Glutamatergic neuron (in vitro differentiated cells): ENCODE data around the gene FITM1. TPM values are rescaled to one million over a fixed set of nuclear protein-coding genes. Genes with fewer than 3 reads are reported as not detected.

Source experiments
- DNase-seq: peaks from one replicate; pipeline ENCODE4 v3.0.0; 2022
- H3K27ac Mint-ChIP-seq: one replicate; pipeline ENCODE4 v1.8.0; 2020; ENCODE audit warnings: mild to moderate bottlenecking, mixed read lengths, inconsistent platforms; ENCODE audit not compliant: unreplicated experiment
- H3K27me3 Mint-ChIP-seq: one replicate; pipeline ENCODE4 v1.8.0; 2020; ENCODE audit warnings: mild to moderate bottlenecking, moderate library complexity, mixed read lengths, inconsistent platforms; ENCODE audit not compliant: unreplicated experiment
- H3K36me3 Mint-ChIP-seq: one replicate; pipeline ENCODE4 v1.8.0; 2020; ENCODE audit warnings: mild to moderate bottlenecking, mixed read lengths, inconsistent platforms; ENCODE audit not compliant: unreplicated experiment
- H3K4me1 Mint-ChIP-seq: one replicate; pipeline ENCODE4 v1.8.0; 2020; ENCODE audit warnings: mild to moderate bottlenecking, low read depth, mixed read lengths, inconsistent platforms; ENCODE audit not compliant: unreplicated experiment
- H3K4me3 Mint-ChIP-seq: one replicate; pipeline ENCODE4 v1.8.0; 2020; ENCODE audit warnings: mild to moderate bottlenecking, mixed read lengths, inconsistent platforms; ENCODE audit not compliant: unreplicated experiment
- H3K9me3 Mint-ChIP-seq: one replicate; pipeline ENCODE4 v1.8.0; 2020; ENCODE audit warnings: mild to moderate bottlenecking, moderate library complexity, mixed read lengths, inconsistent platforms; ENCODE audit not compliant: unreplicated experiment
- total RNA-seq: library from RNA; stranded (reverse); fragmentation: NEBNext Ultra II Directional; extraction: Animal tissue kit (Norgen Biotek cat#: 25700); gene quantifications from one replicate; pipeline ENCODE4 v1.2.1, GENCODE V29; 2021; ENCODE audit not compliant: unreplicated experiment
- TF ChIP-seq, protein P1 (sequence below): fragments of 200-600 bp; sonication (generic); IDR thresholded peaks from one replicate; pipeline ENCODE4 v1.5.0; 2021; ENCODE audit not compliant: partially characterized antibody, unreplicated experiment

FITM1 gene
- total RNA-seq, 1 donor from 2014 or later: 0.66 TPM

DNA sequence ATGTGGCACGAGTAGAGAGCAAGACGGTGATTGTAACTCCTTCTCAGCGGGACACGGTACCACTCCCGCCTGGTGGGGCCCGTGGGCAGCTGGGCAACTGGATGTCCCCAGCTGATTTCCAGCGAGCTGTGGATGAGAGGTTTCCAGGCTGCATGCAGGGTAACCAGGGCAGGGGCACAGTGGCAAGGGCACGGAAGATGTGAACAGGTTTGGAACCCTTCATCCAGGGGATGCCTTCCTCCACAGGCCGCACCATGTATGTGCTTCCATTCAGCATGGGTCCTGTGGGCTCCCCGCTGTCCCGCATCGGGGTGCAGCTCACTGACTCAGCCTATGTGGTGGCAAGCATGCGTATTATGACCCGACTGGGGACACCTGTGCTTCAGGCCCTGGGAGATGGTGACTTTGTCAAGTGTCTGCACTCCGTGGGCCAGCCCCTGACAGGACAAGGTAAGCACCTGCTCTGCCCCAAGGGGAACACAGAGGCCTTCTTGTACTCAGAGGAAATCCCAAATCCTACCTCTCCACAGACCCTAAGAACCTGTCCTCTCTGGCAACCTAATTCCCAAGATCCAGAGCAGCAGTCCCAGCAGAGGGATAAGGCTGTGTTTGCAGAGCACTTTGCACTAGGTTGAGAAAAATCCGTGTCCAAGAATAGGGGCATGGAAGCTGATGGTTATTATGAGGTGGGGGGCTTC lies 32.1 kb upstream of the FITM1 start:
- DNase-seq: no peak
- Mint-ChIP-seq H3K4me3 (no peak overlapping the region), H3K9me3 (peaks cover 10% of the 10 kb centered on the region), H3K4me1 (peaks cover 14% of the 10 kb centered on the region), H3K27ac (no peak overlapping the region), H3K27me3 (peaks cover 10% of the 10 kb centered on the region), H3K36me3 (peaks cover 4% of the 10 kb centered on the region)
- TF ChIP-seq, protein P1, sequence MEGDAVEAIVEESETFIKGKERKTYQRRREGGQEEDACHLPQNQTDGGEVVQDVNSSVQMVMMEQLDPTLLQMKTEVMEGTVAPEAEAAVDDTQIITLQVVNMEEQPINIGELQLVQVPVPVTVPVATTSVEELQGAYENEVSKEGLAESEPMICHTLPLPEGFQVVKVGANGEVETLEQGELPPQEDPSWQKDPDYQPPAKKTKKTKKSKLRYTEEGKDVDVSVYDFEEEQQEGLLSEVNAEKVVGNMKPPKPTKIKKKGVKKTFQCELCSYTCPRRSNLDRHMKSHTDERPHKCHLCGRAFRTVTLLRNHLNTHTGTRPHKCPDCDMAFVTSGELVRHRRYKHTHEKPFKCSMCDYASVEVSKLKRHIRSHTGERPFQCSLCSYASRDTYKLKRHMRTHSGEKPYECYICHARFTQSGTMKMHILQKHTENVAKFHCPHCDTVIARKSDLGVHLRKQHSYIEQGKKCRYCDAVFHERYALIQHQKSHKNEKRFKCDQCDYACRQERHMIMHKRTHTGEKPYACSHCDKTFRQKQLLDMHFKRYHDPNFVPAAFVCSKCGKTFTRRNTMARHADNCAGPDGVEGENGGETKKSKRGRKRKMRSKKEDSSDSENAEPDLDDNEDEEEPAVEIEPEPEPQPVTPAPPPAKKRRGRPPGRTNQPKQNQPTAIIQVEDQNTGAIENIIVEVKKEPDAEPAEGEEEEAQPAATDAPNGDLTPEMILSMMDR: no peak

GRCh38 chr14:24098927-24099813 lies 31.3 kb upstream of the FITM1 start:
- Mint-ChIP-seq H3K27ac (peak overlapping the region; percentile 55), H3K4me1 (peaks cover 11% of the 10 kb centered on the region), H3K4me3 (no peak overlapping the region), H3K36me3 (peaks cover 7% of the 10 kb centered on the region), H3K9me3 (peaks cover 10% of the 10 kb centered on the region), H3K27me3 (peaks cover 7% of the 10 kb centered on the region)
- DNase-seq: no peak
- TF ChIP-seq, protein P1: no peak

GRCh38 chr14:24100197-24100981 lies 30.1 kb upstream of the FITM1 start:
- peaks cover 9% of the 10 kb centered on the region for H3K4me1 Mint-ChIP-seq
- no peak overlapping the region for H3K27ac Mint-ChIP-seq
- TF ChIP-seq, protein P1: no peak
- H3K4me3 Mint-ChIP-seq: peak overlapping the region; percentile 20
- H3K36me3 Mint-ChIP-seq: peaks cover 16% of the 10 kb centered on the region
- peaks cover 4% of the 10 kb centered on the region for H3K27me3 Mint-ChIP-seq
- no peak for DNase-seq
- peaks cover 5% of the 10 kb centered on the region for H3K9me3 Mint-ChIP-seq

- Mint-ChIP-seq H3K4me1 (peaks cover 4% of the 10 kb centered on the region), H3K4me3 (peak overlapping the region; percentile 20), H3K36me3 (peaks cover 16% of the 10 kb centered on the region), H3K27ac (no peak overlapping the region), H3K9me3 (peaks cover 2% of the 10 kb centered on the region), H3K27me3 (peaks cover 3% of the 10 kb centered on the region)
- TF ChIP-seq, protein P1: no peak
- no peak for DNase-seq
Measured at GRCh38 chr14:24100982-24101494, 29.4 kb upstream of the FITM1 start.
